Gastrocnemius medialis (tissue), 4 donors: ENCODE measurements around the gene THY1.

Experiments used
- POLR2A ChIP-seq, 2 donors: fragments of 450-650 bp; IDR thresholded peaks; one replicate each; pipeline ENCODE4 v1.6.1; 2017; ENCODE audit warnings: antibody characterized with exemption in 2 of 2, mild to moderate bottlenecking in 2 of 2, moderate library complexity in 2 of 2
- TF ChIP-seq, protein P1 (sequence below), 5 experiments: fragments of 450-650 bp in 3 of 5; fragments of 200-600 bp in 2 of 5; sonication (generic) in 2 of 5; IDR thresholded peaks in 4 of 5; conservative IDR thresholded peaks in 1 of 5; 1 replicate in 4 of 5; 2 replicates in 1 of 5; pipeline ENCODE4 v1.5.1; 2016 to 2019; ENCODE audit warnings: antibody characterized with exemption in 5 of 5, mild to moderate bottlenecking in 3 of 5, moderate library complexity in 3 of 5

DNA sequence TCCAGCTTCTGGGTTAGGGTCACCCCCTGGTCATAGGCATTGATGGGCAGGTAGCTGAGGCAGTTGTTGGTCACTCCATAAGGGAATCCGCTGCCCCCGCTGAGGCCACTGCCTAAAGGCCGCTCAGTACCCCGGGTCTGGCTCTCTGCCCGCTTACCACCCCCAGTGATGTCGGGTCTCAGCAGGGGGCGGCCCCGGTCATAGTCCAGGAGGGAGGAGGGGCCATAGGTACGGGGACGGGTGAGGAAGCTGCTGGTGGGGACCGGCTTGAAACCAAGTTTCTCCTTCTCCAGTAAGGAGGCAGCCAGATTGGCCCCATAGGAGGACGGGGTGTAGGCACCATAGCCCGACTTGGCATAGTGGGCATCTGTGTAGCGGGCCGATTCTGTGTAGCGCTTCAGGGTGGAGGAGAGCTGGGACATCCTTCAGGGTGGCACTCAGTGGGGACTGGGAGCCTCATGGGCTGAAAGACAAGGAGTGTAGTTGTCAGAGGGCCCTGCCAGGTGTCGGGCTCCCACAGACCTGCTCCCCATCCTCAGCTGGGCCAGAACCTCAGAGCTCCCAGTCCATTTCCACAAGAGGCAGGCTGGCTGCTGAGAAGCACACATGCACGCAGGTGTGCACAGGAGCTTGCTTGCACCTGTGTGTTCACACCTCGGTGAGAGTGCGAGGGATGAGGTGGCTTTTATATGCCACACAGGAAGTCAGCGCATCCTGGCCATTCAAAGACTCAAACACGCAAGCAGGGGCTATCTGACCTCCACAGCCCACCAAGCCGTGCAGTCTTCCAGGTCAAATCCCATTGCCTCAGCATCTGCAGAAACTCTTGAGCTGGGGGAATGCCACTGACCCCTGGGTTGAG lies 49.7 kb downstream of the THY1 start:
- TF ChIP-seq, protein P1, sequence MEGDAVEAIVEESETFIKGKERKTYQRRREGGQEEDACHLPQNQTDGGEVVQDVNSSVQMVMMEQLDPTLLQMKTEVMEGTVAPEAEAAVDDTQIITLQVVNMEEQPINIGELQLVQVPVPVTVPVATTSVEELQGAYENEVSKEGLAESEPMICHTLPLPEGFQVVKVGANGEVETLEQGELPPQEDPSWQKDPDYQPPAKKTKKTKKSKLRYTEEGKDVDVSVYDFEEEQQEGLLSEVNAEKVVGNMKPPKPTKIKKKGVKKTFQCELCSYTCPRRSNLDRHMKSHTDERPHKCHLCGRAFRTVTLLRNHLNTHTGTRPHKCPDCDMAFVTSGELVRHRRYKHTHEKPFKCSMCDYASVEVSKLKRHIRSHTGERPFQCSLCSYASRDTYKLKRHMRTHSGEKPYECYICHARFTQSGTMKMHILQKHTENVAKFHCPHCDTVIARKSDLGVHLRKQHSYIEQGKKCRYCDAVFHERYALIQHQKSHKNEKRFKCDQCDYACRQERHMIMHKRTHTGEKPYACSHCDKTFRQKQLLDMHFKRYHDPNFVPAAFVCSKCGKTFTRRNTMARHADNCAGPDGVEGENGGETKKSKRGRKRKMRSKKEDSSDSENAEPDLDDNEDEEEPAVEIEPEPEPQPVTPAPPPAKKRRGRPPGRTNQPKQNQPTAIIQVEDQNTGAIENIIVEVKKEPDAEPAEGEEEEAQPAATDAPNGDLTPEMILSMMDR (IDR thresholded peaks at IDR 0.05 in 4 of 5, conservative IDR thresholded peaks at IDR 0.05 in 1 of 5): no peak
- TF ChIP-seq POLR2A (IDR thresholded peaks at IDR 0.05): no peak
